ENCODE data around the gene TTYH2.

DNA sequence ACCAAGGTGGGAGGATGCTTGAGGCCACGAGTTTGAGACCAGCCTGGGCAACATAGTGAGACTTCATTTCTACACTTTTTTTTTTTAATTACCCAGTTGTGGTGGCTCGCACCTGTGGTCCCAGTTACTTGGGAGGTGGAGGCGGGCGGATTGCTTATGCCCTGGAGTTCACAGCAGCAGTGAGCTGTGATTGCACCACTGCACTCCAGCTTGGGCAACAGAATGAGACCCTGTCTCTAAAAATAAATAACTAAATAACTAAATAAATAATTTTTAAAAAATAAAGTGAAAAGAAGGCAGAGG is 70.0 kb downstream of the TTYH2 start:
- TF ChIP-seq, protein P1, sequence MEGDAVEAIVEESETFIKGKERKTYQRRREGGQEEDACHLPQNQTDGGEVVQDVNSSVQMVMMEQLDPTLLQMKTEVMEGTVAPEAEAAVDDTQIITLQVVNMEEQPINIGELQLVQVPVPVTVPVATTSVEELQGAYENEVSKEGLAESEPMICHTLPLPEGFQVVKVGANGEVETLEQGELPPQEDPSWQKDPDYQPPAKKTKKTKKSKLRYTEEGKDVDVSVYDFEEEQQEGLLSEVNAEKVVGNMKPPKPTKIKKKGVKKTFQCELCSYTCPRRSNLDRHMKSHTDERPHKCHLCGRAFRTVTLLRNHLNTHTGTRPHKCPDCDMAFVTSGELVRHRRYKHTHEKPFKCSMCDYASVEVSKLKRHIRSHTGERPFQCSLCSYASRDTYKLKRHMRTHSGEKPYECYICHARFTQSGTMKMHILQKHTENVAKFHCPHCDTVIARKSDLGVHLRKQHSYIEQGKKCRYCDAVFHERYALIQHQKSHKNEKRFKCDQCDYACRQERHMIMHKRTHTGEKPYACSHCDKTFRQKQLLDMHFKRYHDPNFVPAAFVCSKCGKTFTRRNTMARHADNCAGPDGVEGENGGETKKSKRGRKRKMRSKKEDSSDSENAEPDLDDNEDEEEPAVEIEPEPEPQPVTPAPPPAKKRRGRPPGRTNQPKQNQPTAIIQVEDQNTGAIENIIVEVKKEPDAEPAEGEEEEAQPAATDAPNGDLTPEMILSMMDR (IDR thresholded peaks at IDR 0.05; ENCODE audit: low read depth, low read length): no peak
- TF ChIP-seq POLR2A (IDR thresholded peaks at IDR 0.05; ENCODE audit: extremely low read depth, insufficient read length): no peak
- TF ChIP-seq, protein P2, sequence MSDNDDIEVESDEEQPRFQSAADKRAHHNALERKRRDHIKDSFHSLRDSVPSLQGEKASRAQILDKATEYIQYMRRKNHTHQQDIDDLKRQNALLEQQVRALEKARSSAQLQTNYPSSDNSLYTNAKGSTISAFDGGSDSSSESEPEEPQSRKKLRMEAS (IDR thresholded peaks at IDR 0.05; ENCODE audit: low read depth, low read length): no peak

Data from NB4 (cell line).